WTC11 (cell line): ENCODE measurements around the gene TMEM223. TPM values are rescaled to one million over a fixed set of nuclear protein-coding genes. Genes with fewer than 3 reads are reported as not detected.

Source experiments
- ATF3 ChIP-seq: sonication (generic); formaldehyde crosslinking; conservative IDR thresholded peaks from 2 replicates; pipeline ENCODE4 v1.8.1; 2022; ENCODE audit warnings: mild to moderate bottlenecking, missing genetic modification reagents
- CBFB ChIP-seq: sonication (generic); formaldehyde crosslinking; IDR thresholded peaks from 2 replicates; pipeline ENCODE4 v1.8.1; 2022; ENCODE audit warnings: mild to moderate bottlenecking, low read depth, missing genetic modification reagents
- CREB1 ChIP-seq: sonication (generic); formaldehyde crosslinking; IDR thresholded peaks from 2 replicates; pipeline ENCODE4 v1.8.0; 2023; ENCODE audit warnings: mild to moderate bottlenecking, missing genetic modification reagents
- CTCF ChIP-seq: fragments of 200-600 bp; IDR thresholded peaks from 2 replicates; pipeline ENCODE4 v1.8.0; 2022; ENCODE audit warnings: antibody characterized with exemption
- E2F4 ChIP-seq: sonication (generic); formaldehyde crosslinking; IDR thresholded peaks from 2 replicates; pipeline ENCODE4 v1.8.1; 2022; ENCODE audit warnings: low read depth, mild to moderate bottlenecking, moderate library complexity, missing genetic modification reagents, borderline replicate concordance
- ESRRA ChIP-seq: sonication (generic); formaldehyde crosslinking; IDR thresholded peaks from 2 replicates; pipeline ENCODE4 v1.8.1; 2022; ENCODE audit warnings: mild to moderate bottlenecking, missing genetic modification reagents, borderline replicate concordance
- FOXJ3 ChIP-seq: sonication (generic); formaldehyde crosslinking; IDR thresholded peaks from 2 replicates; pipeline ENCODE4 v1.9.0; 2021; ENCODE audit warnings: missing genetic modification reagents, mild to moderate bottlenecking, borderline replicate concordance
- FOXK1 ChIP-seq: sonication (generic); formaldehyde crosslinking; IDR thresholded peaks from 2 replicates; pipeline ENCODE4 v1.8.0; 2022; ENCODE audit warnings: mild to moderate bottlenecking, moderate library complexity, missing genetic modification reagents
- GABPB1 ChIP-seq: sonication (generic); formaldehyde crosslinking; IDR thresholded peaks from 2 replicates; pipeline ENCODE4 v1.8.1; 2023; ENCODE audit warnings: mild to moderate bottlenecking, missing genetic modification reagents
- IRF2 ChIP-seq: sonication (generic); formaldehyde crosslinking; IDR thresholded peaks from 2 replicates; pipeline ENCODE4 v1.8.0; 2022; ENCODE audit warnings: low read depth, missing genetic modification reagents, borderline replicate concordance
- PRRX2 ChIP-seq: fragments of 250-450 bp; sonication (Bioruptor Pico); IDR thresholded peaks from 2 replicates; pipeline ENCODE4 v1.8.0; 2021; ENCODE audit warnings: mild to moderate bottlenecking
- RELA ChIP-seq: sonication (generic); formaldehyde crosslinking; IDR thresholded peaks from 2 replicates; pipeline ENCODE4 v1.8.1; 2022; ENCODE audit warnings: missing genetic modification reagents, mild to moderate bottlenecking, borderline replicate concordance
- SMAD3 ChIP-seq: sonication (generic); formaldehyde crosslinking; IDR thresholded peaks from 2 replicates; pipeline ENCODE4 v1.8.0; 2022; ENCODE audit warnings: missing genetic modification reagents, mild to moderate bottlenecking, borderline replicate concordance
- SMAD4 ChIP-seq: sonication (generic); formaldehyde crosslinking; IDR thresholded peaks from 2 replicates; pipeline ENCODE4 v1.8.0; 2022; ENCODE audit warnings: mild to moderate bottlenecking, missing genetic modification reagents
- TEAD1 ChIP-seq: sonication (generic); formaldehyde crosslinking; IDR thresholded peaks from 2 replicates; pipeline ENCODE4 v1.8.0; 2022; ENCODE audit warnings: mild to moderate bottlenecking, missing genetic modification reagents
- USF1 ChIP-seq: sonication (generic); formaldehyde crosslinking; IDR thresholded peaks from 2 replicates; pipeline ENCODE4 v1.8.0; 2022; ENCODE audit warnings: mild to moderate bottlenecking, missing genetic modification reagents
- ZBTB21 ChIP-seq: sonication (generic); formaldehyde crosslinking; IDR thresholded peaks from 2 replicates; pipeline ENCODE4 v1.8.1; 2023; ENCODE audit warnings: mild to moderate bottlenecking, missing genetic modification reagents, borderline replicate concordance
- ZNF138 ChIP-seq: sonication (generic); formaldehyde crosslinking; conservative IDR thresholded peaks from 2 replicates; pipeline ENCODE4 v1.8.1; 2022; ENCODE audit warnings: mild to moderate bottlenecking, moderate library complexity, missing genetic modification reagents
- ZNF219 ChIP-seq: sonication (generic); formaldehyde crosslinking; IDR thresholded peaks from 2 replicates; pipeline ENCODE4 v1.8.0; 2023; ENCODE audit warnings: missing genetic modification reagents, mild to moderate bottlenecking, borderline replicate concordance
- ZNF317 ChIP-seq: sonication (generic); formaldehyde crosslinking; IDR thresholded peaks from 2 replicates; pipeline ENCODE4 v1.8.1; 2023; ENCODE audit warnings: low read depth, mild to moderate bottlenecking, moderate library complexity, missing genetic modification reagents, borderline replicate concordance
- ZNF396 ChIP-seq: fragments of 250-450 bp; sonication (Bioruptor Pico); IDR thresholded peaks from 2 replicates; pipeline ENCODE4 v1.8.0; 2021; ENCODE audit warnings: mild to moderate bottlenecking, moderate library complexity, borderline replicate concordance
- total RNA-seq: library from RNA; stranded (reverse); gene quantifications from 3 replicates; pipeline ENCODE4 v1.2.3, GENCODE V29; 2021
- TF ChIP-seq, protein P1 (sequence below): sonication (generic); formaldehyde crosslinking; IDR thresholded peaks from 2 replicates; pipeline ENCODE4 v1.8.0; 2023; ENCODE audit warnings: missing genetic modification reagents, mild to moderate bottlenecking, borderline replicate concordance
- TF ChIP-seq, protein P2 (sequence below): fragments of 250-450 bp; sonication (Bioruptor Pico); IDR thresholded peaks from 2 replicates; pipeline ENCODE4 v1.8.0; 2021; ENCODE audit warnings: mild to moderate bottlenecking
- TF ChIP-seq, protein P3 (sequence below): fragments of 250-450 bp; sonication (Bioruptor Pico); conservative IDR thresholded peaks from 2 replicates; pipeline ENCODE4 v1.9.0; 2021; ENCODE audit warnings: mild to moderate bottlenecking
- TF ChIP-seq, protein P4 (sequence below): sonication (generic); formaldehyde crosslinking; IDR thresholded peaks from 2 replicates; pipeline ENCODE4 v1.8.0; 2022; ENCODE audit warnings: mild to moderate bottlenecking, missing genetic modification reagents

TMEM223 gene
- total RNA-seq, 1 experiment from 2014 or later: 26.4 TPM

DNA sequence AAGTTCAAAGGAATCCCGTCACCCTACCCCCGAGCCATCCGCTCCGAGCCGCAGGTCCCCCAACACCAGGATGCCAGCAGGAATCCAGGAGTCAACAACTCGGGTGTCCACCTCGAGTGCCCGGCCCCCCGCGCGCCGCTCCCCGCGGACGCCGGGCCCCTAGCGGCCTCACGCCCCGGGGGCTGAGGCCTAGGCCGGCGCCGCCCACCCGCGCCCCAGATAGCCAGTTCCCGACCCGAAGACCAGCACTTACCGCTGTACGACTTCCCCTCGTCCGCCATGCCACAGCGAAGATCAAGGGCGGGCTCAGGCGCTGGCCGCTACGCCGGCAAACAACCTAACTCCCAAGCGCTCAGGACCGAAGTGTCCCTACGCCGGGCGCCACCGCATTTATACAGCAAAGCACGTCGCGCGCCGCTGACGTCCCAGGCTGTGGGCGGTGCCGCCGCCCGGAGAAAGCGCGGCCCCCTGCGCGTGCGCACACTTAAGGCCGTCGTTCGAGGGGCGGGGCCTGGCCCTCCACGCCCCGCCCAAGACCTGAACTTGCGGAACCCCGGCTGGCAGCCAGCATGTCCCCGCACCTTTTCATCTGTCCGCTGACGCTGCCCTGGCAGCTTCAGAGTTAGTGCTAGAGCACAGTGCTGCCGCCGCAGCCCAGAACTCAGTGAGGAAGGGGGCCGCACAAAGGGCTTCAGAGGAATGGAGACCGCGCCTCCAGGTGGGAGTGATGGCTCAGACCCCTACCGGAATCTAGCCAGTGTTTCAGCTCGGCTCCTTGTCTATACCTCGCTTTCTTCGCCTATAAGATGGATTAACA is 13.5 kb upstream of the TMEM223 start, which contains the start of gene NXF1 (continued):
- peak; percentile 94 for TF ChIP-seq FOXK1 (CRISPR knock-in tag)
- no peak for TF ChIP-seq IRF2
- TF ChIP-seq SMAD4 (CRISPR knock-in tag): no peak
- TF ChIP-seq, protein P1, sequence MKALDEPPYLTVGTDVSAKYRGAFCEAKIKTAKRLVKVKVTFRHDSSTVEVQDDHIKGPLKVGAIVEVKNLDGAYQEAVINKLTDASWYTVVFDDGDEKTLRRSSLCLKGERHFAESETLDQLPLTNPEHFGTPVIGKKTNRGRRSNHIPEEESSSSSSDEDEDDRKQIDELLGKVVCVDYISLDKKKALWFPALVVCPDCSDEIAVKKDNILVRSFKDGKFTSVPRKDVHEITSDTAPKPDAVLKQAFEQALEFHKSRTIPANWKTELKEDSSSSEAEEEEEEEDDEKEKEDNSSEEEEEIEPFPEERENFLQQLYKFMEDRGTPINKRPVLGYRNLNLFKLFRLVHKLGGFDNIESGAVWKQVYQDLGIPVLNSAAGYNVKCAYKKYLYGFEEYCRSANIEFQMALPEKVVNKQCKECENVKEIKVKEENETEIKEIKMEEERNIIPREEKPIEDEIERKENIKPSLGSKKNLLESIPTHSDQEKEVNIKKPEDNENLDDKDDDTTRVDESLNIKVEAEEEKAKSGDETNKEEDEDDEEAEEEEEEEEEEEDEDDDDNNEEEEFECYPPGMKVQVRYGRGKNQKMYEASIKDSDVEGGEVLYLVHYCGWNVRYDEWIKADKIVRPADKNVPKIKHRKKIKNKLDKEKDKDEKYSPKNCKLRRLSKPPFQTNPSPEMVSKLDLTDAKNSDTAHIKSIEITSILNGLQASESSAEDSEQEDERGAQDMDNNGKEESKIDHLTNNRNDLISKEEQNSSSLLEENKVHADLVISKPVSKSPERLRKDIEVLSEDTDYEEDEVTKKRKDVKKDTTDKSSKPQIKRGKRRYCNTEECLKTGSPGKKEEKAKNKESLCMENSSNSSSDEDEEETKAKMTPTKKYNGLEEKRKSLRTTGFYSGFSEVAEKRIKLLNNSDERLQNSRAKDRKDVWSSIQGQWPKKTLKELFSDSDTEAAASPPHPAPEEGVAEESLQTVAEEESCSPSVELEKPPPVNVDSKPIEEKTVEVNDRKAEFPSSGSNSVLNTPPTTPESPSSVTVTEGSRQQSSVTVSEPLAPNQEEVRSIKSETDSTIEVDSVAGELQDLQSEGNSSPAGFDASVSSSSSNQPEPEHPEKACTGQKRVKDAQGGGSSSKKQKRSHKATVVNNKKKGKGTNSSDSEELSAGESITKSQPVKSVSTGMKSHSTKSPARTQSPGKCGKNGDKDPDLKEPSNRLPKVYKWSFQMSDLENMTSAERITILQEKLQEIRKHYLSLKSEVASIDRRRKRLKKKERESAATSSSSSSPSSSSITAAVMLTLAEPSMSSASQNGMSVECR (CRISPR knock-in tag): peak; percentile 94; the same call in 1 of the 2 replicates
- TF ChIP-seq CREB1 (CRISPR knock-in tag): peak; percentile 82
- TF ChIP-seq TEAD1: peak; percentile 88; the same call in 1 of the 2 replicates
- TF ChIP-seq, protein P2, sequence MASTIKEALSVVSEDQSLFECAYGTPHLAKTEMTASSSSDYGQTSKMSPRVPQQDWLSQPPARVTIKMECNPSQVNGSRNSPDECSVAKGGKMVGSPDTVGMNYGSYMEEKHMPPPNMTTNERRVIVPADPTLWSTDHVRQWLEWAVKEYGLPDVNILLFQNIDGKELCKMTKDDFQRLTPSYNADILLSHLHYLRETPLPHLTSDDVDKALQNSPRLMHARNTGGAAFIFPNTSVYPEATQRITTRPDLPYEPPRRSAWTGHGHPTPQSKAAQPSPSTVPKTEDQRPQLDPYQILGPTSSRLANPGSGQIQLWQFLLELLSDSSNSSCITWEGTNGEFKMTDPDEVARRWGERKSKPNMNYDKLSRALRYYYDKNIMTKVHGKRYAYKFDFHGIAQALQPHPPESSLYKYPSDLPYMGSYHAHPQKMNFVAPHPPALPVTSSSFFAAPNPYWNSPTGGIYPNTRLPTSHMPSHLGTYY (CRISPR knock-in tag): 0 out of 2 replicates have a peak, but pooled peaks have one; percentile 56
- TF ChIP-seq RELA (CRISPR knock-in tag): no peak
- peak; percentile 77 for TF ChIP-seq SMAD3 (CRISPR knock-in tag)
- no peak for TF ChIP-seq FOXJ3 (CRISPR knock-in tag)
- no peak for TF ChIP-seq ESRRA (CRISPR knock-in tag)
- TF ChIP-seq GABPB1: peak; percentile 68
- TF ChIP-seq, protein P3, sequence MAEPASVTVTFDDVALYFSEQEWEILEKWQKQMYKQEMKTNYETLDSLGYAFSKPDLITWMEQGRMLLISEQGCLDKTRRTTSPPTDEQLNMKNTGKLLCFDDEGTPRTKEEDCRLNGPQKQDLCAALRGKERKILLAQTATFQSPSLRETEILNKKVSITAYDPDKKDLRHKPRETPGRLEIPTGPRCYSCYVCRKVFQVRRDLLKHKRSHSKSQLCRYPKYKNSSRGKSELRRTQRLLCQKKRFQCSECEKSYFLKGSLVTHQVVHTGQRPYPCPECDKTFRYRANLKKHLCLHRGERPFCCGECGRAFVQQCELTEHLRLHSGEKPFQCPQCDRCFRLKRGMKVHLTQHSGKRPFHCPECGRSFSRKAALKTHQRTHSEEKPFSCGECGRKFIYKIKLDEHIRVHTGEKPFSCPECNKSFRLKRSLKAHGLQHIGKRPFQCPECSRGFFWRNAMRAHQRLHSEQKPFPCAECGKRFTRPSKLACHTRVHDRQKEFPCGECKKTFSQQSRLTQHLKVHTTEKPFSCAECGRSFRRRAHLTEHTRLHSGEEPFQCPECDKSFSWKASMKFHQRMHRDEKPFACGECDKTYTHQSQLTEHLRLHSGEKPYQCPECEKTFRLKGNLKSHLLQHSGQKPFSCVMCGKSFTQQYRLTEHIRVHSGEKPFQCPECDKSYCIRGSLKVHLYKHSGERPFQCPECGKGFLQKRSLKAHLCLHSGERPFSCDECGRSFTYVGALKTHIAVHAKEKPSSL (CRISPR knock-in tag): no peak
- TF ChIP-seq E2F4: peak; percentile 80
- TF ChIP-seq ZBTB21 (CRISPR knock-in tag): no peak
- no peak for TF ChIP-seq ZNF396 (CRISPR knock-in tag)
- no peak for TF ChIP-seq ZNF219 (CRISPR knock-in tag)
- no peak for TF ChIP-seq USF1 (CRISPR knock-in tag)
- TF ChIP-seq CTCF: no peak
- TF ChIP-seq ZNF317 (CRISPR knock-in tag): no peak
- TF ChIP-seq PRRX2 (CRISPR knock-in tag): peak; percentile 72; the same call in 1 of the 2 replicates
- TF ChIP-seq, protein P4, sequence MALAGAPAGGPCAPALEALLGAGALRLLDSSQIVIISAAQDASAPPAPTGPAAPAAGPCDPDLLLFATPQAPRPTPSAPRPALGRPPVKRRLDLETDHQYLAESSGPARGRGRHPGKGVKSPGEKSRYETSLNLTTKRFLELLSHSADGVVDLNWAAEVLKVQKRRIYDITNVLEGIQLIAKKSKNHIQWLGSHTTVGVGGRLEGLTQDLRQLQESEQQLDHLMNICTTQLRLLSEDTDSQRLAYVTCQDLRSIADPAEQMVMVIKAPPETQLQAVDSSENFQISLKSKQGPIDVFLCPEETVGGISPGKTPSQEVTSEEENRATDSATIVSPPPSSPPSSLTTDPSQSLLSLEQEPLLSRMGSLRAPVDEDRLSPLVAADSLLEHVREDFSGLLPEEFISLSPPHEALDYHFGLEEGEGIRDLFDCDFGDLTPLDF (CRISPR knock-in tag): peak; percentile 62; the same call in 1 of the 2 replicates
- TF ChIP-seq ZNF138 (CRISPR knock-in tag): no peak
- no peak for TF ChIP-seq CBFB
- TF ChIP-seq ATF3 (CRISPR knock-in tag): no peak
